Parathyroid adenoma (tissue), 2 donors: Measurements from ENCODE around the gene CKS1B.

Source experiments
- H2AFZ ChIP-seq: fragments of 300-600 bp; sonication (generic); one replicate; pipeline ENCODE4 v1.7.0; 2017; ENCODE audit warnings: antibody characterized with exemption, mild to moderate bottlenecking
- H3K27ac ChIP-seq: fragments of 300-600 bp; sonication (generic); one replicate; pipeline ENCODE4 v1.7.0; 2017
- H3K27me3 ChIP-seq: fragments of 300-600 bp; sonication (generic); one replicate; pipeline ENCODE4 v1.7.0; 2017; ENCODE audit warnings: low read length; ENCODE audit not compliant: control insufficient read depth, insufficient read depth
- H3K36me3 ChIP-seq: fragments of 300-600 bp; sonication (generic); one replicate; pipeline ENCODE4 v1.7.0; 2017; ENCODE audit warnings: low read length; ENCODE audit not compliant: control insufficient read depth, insufficient read depth
- H3K4me1 ChIP-seq: fragments of 300-600 bp; sonication (generic); one replicate; pipeline ENCODE4 v1.7.0; 2017; ENCODE audit warnings: control low read depth
- H3K4me2 ChIP-seq: fragments of 300-600 bp; sonication (generic); one replicate; pipeline ENCODE4 v1.7.0; 2017; ENCODE audit warnings: low read length
- H3K4me3 ChIP-seq: fragments of 300-600 bp; sonication (generic); one replicate; pipeline ENCODE4 v1.7.0; 2017; ENCODE audit warnings: low read depth, low read length
- H3K79me2 ChIP-seq: fragments of 300-600 bp; sonication (generic); one replicate; pipeline ENCODE4 v1.7.0; 2017; ENCODE audit warnings: control low read depth
- H3K9ac ChIP-seq: fragments of 300-600 bp; sonication (generic); one replicate; pipeline ENCODE4 v1.7.0; 2017; ENCODE audit warnings: mild to moderate bottlenecking
- H3K9me3 ChIP-seq: fragments of 300-600 bp; sonication (generic); one replicate; pipeline ENCODE4 v1.7.0; 2017; ENCODE audit warnings: low read length; ENCODE audit not compliant: control insufficient read depth
- TF ChIP-seq, protein P1 (sequence below): fragments of 300-600 bp; sonication (generic); IDR thresholded peaks from one replicate; pipeline ENCODE4 v1.7.0; 2017; ENCODE audit warnings: antibody characterized with exemption, mild to moderate bottlenecking
- donor health status: primary hyperparathyroidism.

CKS1B gene

DNA sequence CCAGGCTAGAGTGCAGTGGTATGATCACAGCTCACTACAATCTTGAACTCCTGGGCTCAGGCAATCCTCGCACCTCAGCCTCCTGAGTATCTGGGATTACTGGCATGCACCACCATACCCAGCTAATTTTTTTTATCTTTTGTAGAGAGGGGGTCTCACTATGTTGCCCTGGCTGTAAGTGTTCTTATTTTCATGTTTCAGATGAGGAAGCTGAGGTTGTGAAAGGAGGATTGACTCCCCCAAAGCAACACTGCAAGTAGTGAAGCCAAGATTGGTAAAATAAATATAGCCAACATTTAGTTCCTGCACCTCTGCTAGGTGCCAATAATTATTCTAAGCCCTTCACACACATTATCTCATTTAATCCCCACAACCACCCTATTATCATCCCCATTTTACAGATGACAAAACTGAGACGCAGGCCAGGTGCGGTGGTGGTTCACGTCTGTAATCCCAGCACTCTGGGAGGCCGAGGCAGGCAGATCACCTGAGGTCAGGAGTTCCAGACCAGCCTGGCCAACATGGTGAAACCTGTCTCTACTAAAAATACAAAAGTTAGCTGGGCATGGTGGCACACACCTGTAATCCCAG is 40.0 kb upstream of the CKS1B start:
- no peak overlapping the region for H2AFZ ChIP-seq
- peaks cover 11% of the 10 kb centered on the region for H3K4me1 ChIP-seq
- H3K4me3 ChIP-seq, result no peak overlapping the region
- no peaks in the 10 kb centered on the region for H3K9me3 ChIP-seq
- TF ChIP-seq, protein P1, sequence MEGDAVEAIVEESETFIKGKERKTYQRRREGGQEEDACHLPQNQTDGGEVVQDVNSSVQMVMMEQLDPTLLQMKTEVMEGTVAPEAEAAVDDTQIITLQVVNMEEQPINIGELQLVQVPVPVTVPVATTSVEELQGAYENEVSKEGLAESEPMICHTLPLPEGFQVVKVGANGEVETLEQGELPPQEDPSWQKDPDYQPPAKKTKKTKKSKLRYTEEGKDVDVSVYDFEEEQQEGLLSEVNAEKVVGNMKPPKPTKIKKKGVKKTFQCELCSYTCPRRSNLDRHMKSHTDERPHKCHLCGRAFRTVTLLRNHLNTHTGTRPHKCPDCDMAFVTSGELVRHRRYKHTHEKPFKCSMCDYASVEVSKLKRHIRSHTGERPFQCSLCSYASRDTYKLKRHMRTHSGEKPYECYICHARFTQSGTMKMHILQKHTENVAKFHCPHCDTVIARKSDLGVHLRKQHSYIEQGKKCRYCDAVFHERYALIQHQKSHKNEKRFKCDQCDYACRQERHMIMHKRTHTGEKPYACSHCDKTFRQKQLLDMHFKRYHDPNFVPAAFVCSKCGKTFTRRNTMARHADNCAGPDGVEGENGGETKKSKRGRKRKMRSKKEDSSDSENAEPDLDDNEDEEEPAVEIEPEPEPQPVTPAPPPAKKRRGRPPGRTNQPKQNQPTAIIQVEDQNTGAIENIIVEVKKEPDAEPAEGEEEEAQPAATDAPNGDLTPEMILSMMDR, result no peak
- H3K27ac ChIP-seq, result no peak overlapping the region
- H3K4me2 ChIP-seq, result no peak overlapping the region
- H3K36me3 ChIP-seq, result no peaks in the 10 kb centered on the region
- H3K9ac ChIP-seq, result no peak overlapping the region
- no peaks in the 10 kb centered on the region for H3K79me2 ChIP-seq
- no peaks in the 10 kb centered on the region for H3K27me3 ChIP-seq

DNA sequence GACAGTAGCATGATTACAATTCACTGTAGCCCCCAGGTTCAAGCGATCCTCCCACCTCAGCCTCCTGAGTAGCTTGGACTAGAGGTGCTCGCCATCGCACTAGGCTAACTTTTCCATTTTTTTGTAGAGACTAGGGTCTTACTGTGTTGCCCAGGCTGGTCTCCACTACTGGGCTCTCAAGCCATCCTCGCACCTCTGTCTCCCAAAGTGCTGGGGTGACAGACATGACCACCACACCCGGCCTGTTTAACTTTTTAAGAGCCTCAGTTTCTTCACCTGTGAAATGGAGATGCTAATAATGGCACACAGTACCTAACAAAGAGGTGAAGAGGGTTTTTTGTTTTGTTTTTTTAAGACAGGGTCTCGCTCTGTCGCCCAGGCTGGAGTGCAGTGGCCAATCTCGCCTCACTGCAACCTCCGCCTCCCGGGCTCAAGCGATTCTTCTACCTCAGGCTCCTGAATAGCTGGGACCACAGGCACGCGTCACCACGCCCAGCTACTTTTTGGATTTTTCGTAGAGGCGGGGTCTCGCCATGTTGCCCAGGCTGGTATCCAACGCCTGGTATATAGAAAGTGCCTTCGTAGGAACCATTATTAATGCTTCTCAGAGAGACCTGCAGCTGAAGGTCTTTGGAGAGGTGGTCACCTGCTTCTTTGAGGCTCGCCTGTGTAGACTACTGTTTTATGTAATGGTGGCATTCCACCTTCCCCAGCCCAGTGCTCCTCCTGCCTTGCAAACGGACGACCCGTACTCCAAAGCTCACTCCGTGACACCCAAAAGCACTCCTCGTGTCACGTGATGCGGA is 38.5 kb upstream of the CKS1B start:
- peak overlapping the region; percentile 80 for H3K4me2 ChIP-seq
- peak overlapping the region; percentile 88 for H3K4me3 ChIP-seq
- H3K27me3 ChIP-seq, result no peaks in the 10 kb centered on the region
- peaks cover 11% of the 10 kb centered on the region for H3K4me1 ChIP-seq
- no peaks in the 10 kb centered on the region for H3K36me3 ChIP-seq
- H3K9me3 ChIP-seq, result no peaks in the 10 kb centered on the region
- H2AFZ ChIP-seq, result peak overlapping the region; percentile 85
- TF ChIP-seq, protein P1, result no peak
- no peaks in the 10 kb centered on the region for H3K79me2 ChIP-seq
- peak overlapping the region; percentile 99 for H3K27ac ChIP-seq
- H3K9ac ChIP-seq, result no peak overlapping the region

DNA sequence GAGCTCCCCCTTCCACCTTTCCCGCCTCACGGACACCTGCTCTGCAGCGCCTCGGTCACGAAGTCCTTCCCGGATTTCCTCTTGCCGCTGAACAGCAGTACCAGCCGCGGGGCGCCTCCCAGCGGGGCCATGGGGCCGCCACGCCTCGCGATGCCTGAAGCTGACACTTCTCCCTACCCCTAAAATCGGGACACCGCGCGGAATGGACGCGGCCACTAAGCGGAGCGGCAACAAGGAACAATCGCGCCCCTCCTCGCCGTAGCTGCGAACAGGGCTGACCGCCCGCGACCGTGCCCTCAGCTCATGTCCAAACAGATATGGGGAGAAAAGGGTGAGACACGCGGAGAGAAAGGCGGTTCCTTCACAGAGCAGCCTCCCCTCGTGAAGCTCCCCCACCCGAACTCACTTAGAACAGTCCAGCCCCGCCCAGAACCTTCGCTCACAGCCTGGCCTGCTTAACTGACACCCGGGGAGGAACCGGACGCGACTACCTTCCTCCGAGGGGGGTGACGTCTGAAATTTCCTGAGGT is 37.9 kb upstream of the CKS1B start, which contains the start of gene PMVK:
TSS of gene PMVK (minus strand) at position 165 of the 530 bp plus-strand sequence. CDS start at position 131, 34 bp downstream.
- TF ChIP-seq, protein P1, result peak; percentile 42
- Histone ChIP-seq H3K36me3 (no peaks in the 10 kb centered on the region), H3K79me2 (no peaks in the 10 kb centered on the region), H3K9me3 (no peaks in the 10 kb centered on the region), H2AFZ (peak within 1 kb of the TSS; percentile 85), H3K4me3 (peak within 1 kb of the TSS; percentile 88), H3K27ac (peak within 1 kb of the TSS; percentile 99), H3K27me3 (no peaks in the 10 kb centered on the region), H3K9ac (peak within 1 kb of the TSS; percentile 61), H3K4me1 (peaks cover 17% of the 10 kb centered on the region), H3K4me2 (peak within 1 kb of the TSS; percentile 80)

DNA sequence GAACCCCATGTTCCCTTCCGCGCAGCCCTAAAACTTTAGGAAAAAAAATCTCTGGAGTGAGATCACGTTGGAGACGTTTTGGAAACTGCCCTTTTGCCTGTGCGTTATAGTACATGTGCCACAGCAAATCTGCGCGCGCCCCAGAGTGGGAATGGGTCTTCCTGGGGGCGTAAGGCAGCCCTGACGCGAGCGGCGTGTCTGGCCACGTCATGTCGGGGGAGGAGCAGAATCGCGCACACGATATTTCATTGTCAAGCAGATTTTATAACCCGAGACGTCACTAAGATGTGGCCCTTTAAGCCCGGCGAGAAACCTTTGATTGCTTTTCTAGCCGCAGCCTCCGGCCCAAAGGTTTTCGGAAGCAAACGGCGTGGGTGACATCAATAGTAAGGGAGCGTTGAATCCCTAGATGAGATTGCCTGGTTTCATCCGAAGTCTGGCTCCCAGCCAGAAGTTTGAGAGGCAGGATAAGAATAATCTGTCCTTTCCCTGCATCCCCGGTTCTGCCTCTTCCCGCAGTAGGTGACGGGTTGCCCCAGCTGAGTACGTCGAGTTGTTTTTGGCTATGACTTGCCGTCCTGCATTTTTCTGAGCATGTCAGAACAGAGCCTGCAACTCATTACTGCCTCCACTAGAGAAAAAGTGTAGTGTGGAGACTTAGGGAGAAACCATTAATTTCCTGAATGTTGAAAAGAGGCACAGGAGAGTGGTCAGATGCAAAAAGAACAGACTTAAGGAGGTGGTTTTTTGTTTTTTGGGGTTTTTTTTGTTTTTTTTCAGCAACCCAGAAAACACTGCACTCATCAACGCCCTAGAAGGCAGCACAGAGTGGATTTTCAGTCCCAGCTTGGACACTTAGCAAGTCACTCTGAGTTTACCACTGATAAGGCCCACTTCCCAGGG is 37.1 kb upstream of the CKS1B start:
- Histone ChIP-seq H3K27ac (peak overlapping the region; percentile 99), H2AFZ (peak overlapping the region; percentile 85), H3K79me2 (no peaks in the 10 kb centered on the region), H3K4me2 (peak overlapping the region; percentile 80), H3K27me3 (no peaks in the 10 kb centered on the region), H3K9ac (peak overlapping the region; percentile 61), H3K4me3 (peak overlapping the region; percentile 88), H3K36me3 (no peaks in the 10 kb centered on the region), H3K4me1 (peaks cover 24% of the 10 kb centered on the region), H3K9me3 (no peaks in the 10 kb centered on the region)
- TF ChIP-seq, protein P1, result peak; percentile 13
